Neural cell (in vitro differentiated cells): Measurements from ENCODE around the gene HIVEP2. TPM values are rescaled to one million over a fixed set of nuclear protein-coding genes. Genes with fewer than 3 reads are reported as not detected.

Source experiments
- H2AFZ ChIP-seq: fragments of 200-600, 300-800 bp; sonication (generic), shearing (Covaris generic); 2 replicates; pipeline ENCODE4 v1.6.0; 2014; ENCODE audit warnings: low read depth, mild to moderate bottlenecking, antibody characterized with exemption, low read length, moderate library complexity
- H3F3A ChIP-seq: fragments of 200-600 bp; shearing (Covaris generic); 2 replicates; pipeline ENCODE4 v1.6.1; 2016; ENCODE audit warnings: mild to moderate bottlenecking, moderate library complexity, mixed read lengths, antibody characterized with exemption, low read length; ENCODE audit not compliant: insufficient read depth, poor library complexity, severe bottlenecking
- H3K27ac ChIP-seq: fragments of 200-600, 300-800 bp; sonication (generic), shearing (Covaris generic); 2 replicates; pipeline ENCODE4 v1.5.1; 2014; ENCODE audit warnings: mild to moderate bottlenecking, low read length, moderate library complexity
- H3K27me3 ChIP-seq: fragments of 300-800, 200-600 bp; sonication (generic), shearing (Covaris generic); 2 replicates; pipeline ENCODE4 v1.6.0; 2014; ENCODE audit warnings: mild to moderate bottlenecking, low read depth, low read length, moderate library complexity; ENCODE audit not compliant: insufficient read depth
- H3K36me3 ChIP-seq: fragments of 300-800, 200-600 bp; sonication (generic), shearing (Covaris generic); 2 replicates; pipeline ENCODE4 v1.5.1; 2014; ENCODE audit warnings: mild to moderate bottlenecking, antibody characterized with exemption, low read length, moderate library complexity; ENCODE audit not compliant: insufficient read depth
- H3K4me2 ChIP-seq: fragments of 300-800, 200-600 bp; sonication (generic), shearing (Covaris generic); 2 replicates; pipeline ENCODE4 v1.6.0; 2014; ENCODE audit warnings: mild to moderate bottlenecking, low read length
- H3K4me3 ChIP-seq: fragments of 300-800, 200-600 bp; sonication (generic), shearing (Covaris generic); 2 replicates; pipeline ENCODE4 v1.5.1; 2014; ENCODE audit warnings: mild to moderate bottlenecking, low read length, moderate library complexity
- H3K79me2 ChIP-seq: fragments of 200-600 bp; shearing (Covaris generic); replicated peaks from 2 replicates; pipeline ENCODE4 v1.6.0; 2014; ENCODE audit warnings: mild to moderate bottlenecking, low read length, moderate library complexity; ENCODE audit not compliant: insufficient read depth
- H3K9ac ChIP-seq: fragments of 300-800, 200-600 bp; sonication (generic), shearing (Covaris generic); 2 replicates; pipeline ENCODE4 v1.6.1; 2016; ENCODE audit warnings: mild to moderate bottlenecking, low read length, mixed read lengths
- H3K9me2 ChIP-seq: fragments of 200-600 bp; shearing (Covaris generic); 2 replicates; pipeline ENCODE4 v1.6.1; 2016; ENCODE audit warnings: mild to moderate bottlenecking, low read length, mixed read lengths; ENCODE audit not compliant: insufficient read depth
- H3K9me3 ChIP-seq: fragments of 200-600, 300-800 bp; sonication (generic), shearing (Covaris generic); 2 replicates; pipeline ENCODE4 v1.6.1; 2016; ENCODE audit warnings: mild to moderate bottlenecking, mixed run types, low read length, moderate library complexity, mixed read lengths
- H4K20me1 ChIP-seq: fragments of 200-600 bp; shearing (Covaris generic); 2 replicates; pipeline ENCODE4 v1.6.1; 2016; ENCODE audit warnings: mild to moderate bottlenecking, mixed run types; ENCODE audit not compliant: insufficient read depth
- CTCF ChIP-seq: fragments of 450-650 bp; IDR thresholded peaks from 2 replicates; pipeline ENCODE4 v1.5.1; 2014; ENCODE audit warnings: antibody characterized with exemption, mild to moderate bottlenecking, moderate library complexity; ENCODE audit not compliant: poor library complexity, severe bottlenecking
- EP300 ChIP-seq: fragments of 450-650 bp; conservative IDR thresholded peaks from 2 replicates; pipeline ENCODE4 v1.6.1; 2014; ENCODE audit warnings: antibody characterized with exemption, mild to moderate bottlenecking, moderate library complexity; ENCODE audit not compliant: poor library complexity, severe bottlenecking
- EZH2 ChIP-seq: fragments of 200-600, 300-800 bp; shearing (Covaris generic), sonication (generic); IDR thresholded peaks from 2 replicates; pipeline ENCODE4 v1.6.1; 2014; ENCODE audit warnings: antibody characterized with exemption, low read length, borderline replicate concordance, mild to moderate bottlenecking; ENCODE audit not compliant: insufficient read depth, poor library complexity, severe bottlenecking
- MXI1 ChIP-seq: fragments of 450-650 bp; conservative IDR thresholded peaks from 2 replicates; pipeline ENCODE4 v1.6.1; 2014; ENCODE audit warnings: antibody characterized with exemption, mild to moderate bottlenecking; ENCODE audit not compliant: poor library complexity, severe bottlenecking
- POLR2AphosphoS5 ChIP-seq: IDR thresholded peaks from 2 replicates; pipeline ENCODE4 v1.6.1; 2012
- RAD21 ChIP-seq: fragments of 450-650 bp; conservative IDR thresholded peaks from 2 replicates; pipeline ENCODE4 v1.6.1; 2014; ENCODE audit warnings: antibody characterized with exemption, mild to moderate bottlenecking, moderate library complexity
- REST ChIP-seq: IDR thresholded peaks from 2 replicates; pipeline ENCODE4 v1.6.1; 2012; ENCODE audit warnings: borderline replicate concordance
- SMC3 ChIP-seq: fragments of 450-650 bp; conservative IDR thresholded peaks from 2 replicates; pipeline ENCODE4 v1.6.1; 2014; ENCODE audit warnings: antibody characterized with exemption, mild to moderate bottlenecking, moderate library complexity; ENCODE audit not compliant: poor library complexity
- TAF1 ChIP-seq: IDR thresholded peaks from 2 replicates; pipeline ENCODE4 v1.6.1; 2012; ENCODE audit warnings: low read depth
- polyA plus RNA-seq: library from polyadenylated mRNA; depleted of rRNA; stranded (reverse); fragments of >200 nt; gene quantifications from 2 replicates; pipeline ENCODE4 v1.2.3, GENCODE V29; 2014

The HIVEP2 gene
- polyA plus RNA-seq, 1 donor from 2014 or later, result 6.0 TPM

GRCh38 chr6:142950291-142950690, 5.3 kb upstream of the HIVEP2 start:
- H3K79me2 ChIP-seq, result no peaks in the 10 kb centered on the region
- no peaks in the 10 kb centered on the region for H3K9me2 ChIP-seq
- no peak overlapping the region for H3K9ac ChIP-seq
- H3F3A ChIP-seq, result peaks cover 9% of the 10 kb centered on the region
- no peaks in the 10 kb centered on the region for H3K36me3 ChIP-seq
- H3K4me2 ChIP-seq, result no peak overlapping the region
- H3K27me3 ChIP-seq, result peaks cover 5% of the 10 kb centered on the region
- no peaks in the 10 kb centered on the region for H3K9me3 ChIP-seq
- H2AFZ ChIP-seq, result no peak overlapping the region
- no peak overlapping the region for H3K27ac ChIP-seq
- no peak for TF ChIP-seq EZH2
- no peak for TF ChIP-seq CTCF
- no peak for TF ChIP-seq EP300
- TF ChIP-seq SMC3, result no peak
- TF ChIP-seq MXI1, result no peak
- TF ChIP-seq RAD21, result no peak
- TF ChIP-seq TAF1, result no peak
- no peak for TF ChIP-seq REST
- no peak for TF ChIP-seq POLR2AphosphoS5
- H3K4me3 ChIP-seq, result no peak overlapping the region
- H4K20me1 ChIP-seq, result no peaks in the 10 kb centered on the region

GRCh38 chr6:142947714-142948480, 2.9 kb upstream of the HIVEP2 start:
- peaks cover 13% of the 10 kb centered on the region for H3F3A ChIP-seq
- H4K20me1 ChIP-seq, result no peaks in the 10 kb centered on the region
- no peaks in the 10 kb centered on the region for H3K9me2 ChIP-seq
- H2AFZ ChIP-seq, result no peak overlapping the region
- H3K36me3 ChIP-seq, result no peaks in the 10 kb centered on the region
- H3K27me3 ChIP-seq, result peaks cover 5% of the 10 kb centered on the region
- peaks cover 4% of the 10 kb centered on the region for H3K79me2 ChIP-seq
- H3K9ac ChIP-seq, result peak overlapping the region; percentile 100
- H3K4me3 ChIP-seq, result peak overlapping the region; percentile 89
- H3K9me3 ChIP-seq, result no peaks in the 10 kb centered on the region
- no peak for TF ChIP-seq EZH2
- no peak overlapping the region for H3K4me2 ChIP-seq
- no peak overlapping the region for H3K27ac ChIP-seq
